ENCODE results near the gene VPS36.
"Not testable (repeated sequence)": the region's sequence is repeated elsewhere in the genome, so short reads cannot be mapped to it uniquely, and the experiment has no call there.

The VPS36 gene

GRCh38 chr13:52374873-52375411 is 75.5 kb downstream of the VPS36 start:
- DNase-seq (ENCODE audit: low read depth): no peak

- no peak for DNase-seq (ENCODE audit: low read depth)
Observed at GRCh38 chr13:52374389-52374788, 76.0 kb downstream of the VPS36 start.

- not testable (repeated sequence) for DNase-seq (ENCODE audit: low read depth)
Observed at GRCh38 chr13:52373277-52373676, 77.2 kb downstream of the VPS36 start.

- DNase-seq (ENCODE audit: low read depth): no peak
Observed at GRCh38 chr13:52371736-52372247, 78.6 kb downstream of the VPS36 start.

GRCh38 chr13:52366291-52366690 is 84.1 kb downstream of the VPS36 start:
- no peak for DNase-seq (ENCODE audit: low read depth)
